Activated CD4-positive, alpha-beta memory T cell treated with anti-CD3 and anti-CD28 coated beads for 36 hours (primary cell): ENCODE data around the gene NR4A1. TPM values are rescaled to one million over a fixed set of nuclear protein-coding genes. Genes with fewer than 3 reads are reported as not detected.
"Not testable (repeated sequence)": the region's sequence is repeated elsewhere in the genome, so short reads cannot be mapped to it uniquely, and the experiment has no call there.

ENCODE experiments used
- CTCF ChIA-PET: fragments of 350-600 bp; sonication (Branson Sonifier 250); formaldehyde crosslinking; loops from one replicate; lab custom pipeline; 2021; ENCODE audit warnings: antibody characterized with exemption, inconsistent platforms; lab: Charles Lee
- POLR2A ChIA-PET: fragments of 350-600 bp; sonication (Branson Sonifier 250); formaldehyde crosslinking; loops from one replicate; lab custom pipeline; 2021; ENCODE audit warnings: antibody characterized with exemption; lab: Charles Lee
- DNase-seq: peaks from one replicate; pipeline ENCODE4 v3.0.0-alpha.2; 2020
- H3K27ac Mint-ChIP-seq: one replicate; pipeline ENCODE4 v1.8.0; 2021; ENCODE audit warnings: mixed read lengths
- H3K27me3 Mint-ChIP-seq: one replicate; pipeline ENCODE4 v1.8.0; 2021; ENCODE audit warnings: mixed read lengths
- H3K36me3 Mint-ChIP-seq: one replicate; pipeline ENCODE4 v1.8.0; 2021; ENCODE audit warnings: mixed read lengths
- H3K4me1 Mint-ChIP-seq: one replicate; pipeline ENCODE4 v1.8.0; 2021; ENCODE audit warnings: low read depth, mixed read lengths
- H3K4me3 Mint-ChIP-seq: one replicate; pipeline ENCODE4 v1.8.0; 2021; ENCODE audit warnings: mild to moderate bottlenecking, mixed read lengths
- H3K9me3 Mint-ChIP-seq: one replicate; pipeline ENCODE4 v1.8.0; 2021; ENCODE audit warnings: mixed read lengths
- intact Hi-C: fragments of 100-400 bp; cut with micrococcal nuclease; formaldehyde crosslinking; loops from one replicate; pipeline ENCODE4 v1.15.1; 2023
- total RNA-seq, 2 experiments: library from RNA; stranded (reverse); gene quantifications; one replicate each; pipeline ENCODE4 v1.2.3, GENCODE V29; 2021

Gene NR4A1
- total RNA-seq, 2 experiments from 2014 or later = 64.2 to 68.2 TPM

DNA sequence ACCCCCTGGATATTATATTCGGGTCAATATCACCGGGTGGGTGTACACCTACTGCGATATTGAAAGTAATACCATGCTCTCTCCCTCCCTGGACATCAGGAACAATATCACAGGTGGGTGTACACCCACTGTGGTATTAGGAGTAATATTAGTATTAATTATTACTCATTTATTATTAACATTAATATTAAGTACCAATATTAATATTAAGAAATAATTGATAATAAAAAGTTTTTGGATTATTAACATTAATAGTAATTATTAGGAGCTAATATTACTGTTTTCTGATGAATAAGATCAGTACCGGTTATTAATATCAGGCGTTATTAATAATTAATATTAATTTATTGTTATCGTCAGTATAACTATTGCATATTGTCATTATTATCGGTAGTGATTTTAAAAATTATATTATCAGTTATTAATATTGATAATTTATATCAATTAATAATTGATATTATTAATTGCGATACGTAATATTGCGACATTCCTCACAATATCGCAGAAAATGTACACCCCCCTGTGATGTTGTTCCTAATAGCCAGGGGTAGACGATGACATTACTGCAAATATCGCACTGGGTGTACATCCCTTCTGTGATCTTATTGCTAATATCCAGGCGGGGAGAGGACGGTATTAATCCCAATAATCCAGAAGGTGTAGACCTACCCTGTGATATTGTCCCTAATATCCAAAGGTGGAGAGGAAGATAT lies 45.2 kb downstream of the NR4A1 start:
- Mint-ChIP-seq H3K27me3 (peaks cover 35% of the 10 kb centered on the region), H3K27ac (no peak overlapping the region), H3K9me3 (no peaks in the 10 kb centered on the region), H3K4me3 (no peak overlapping the region), H3K4me1 (no peaks in the 10 kb centered on the region), H3K36me3 (no peaks in the 10 kb centered on the region)
- intact Hi-C loops = no loop called here
- CTCF ChIA-PET = no interaction called here
- POLR2A ChIA-PET = no interaction called here
- no peak for DNase-seq

GRCh38 chr12:52097045-52097666 lies 45.9 kb downstream of the NR4A1 start:
- Mint-ChIP-seq H3K36me3 (no peaks in the 10 kb centered on the region), H3K4me1 (no peaks in the 10 kb centered on the region), H3K27ac (no peak overlapping the region), H3K27me3 (peaks cover 33% of the 10 kb centered on the region), H3K9me3 (no peaks in the 10 kb centered on the region), H3K4me3 (no peak overlapping the region)
- ChIA-PET CTCF (no interaction called here), POLR2A (no interaction called here)
- no peak for DNase-seq
- intact Hi-C loops = no loop called here

GRCh38 chr12:52104431-52105089 lies 53.3 kb downstream of the NR4A1 start:
- intact Hi-C loops, H3K4me1 Mint-ChIP-seq: not testable (repeated sequence)
- H3K27me3 Mint-ChIP-seq = peaks cover 44% of the 10 kb centered on the region

More at GRCh38 chr12:52104431-52105089, 53.3 kb downstream of the NR4A1 start:
- CTCF ChIA-PET, H3K4me3 Mint-ChIP-seq, POLR2A ChIA-PET, H3K9me3 Mint-ChIP-seq, H3K27ac Mint-ChIP-seq, H3K36me3 Mint-ChIP-seq, DNase-seq: not testable (repeated sequence)

Other genes starting within 250 kb of the NR4A1 start
- under 1 TPM; 0.29 to 0.31 TPM for gene FIGNL2, start 202.7 kb upstream of the NR4A1 start, total RNA-seq
- gene ANKRD33, start 163.3 kb upstream of the NR4A1 start, total RNA-seq = not detected
- not detected for gene ACVRL1, start 143.9 kb upstream of the NR4A1 start, total RNA-seq
- gene ACVR1B, start 99.7 kb upstream of the NR4A1 start, total RNA-seq = 1 to 10 TPM; 8.0 to 8.3 TPM
- 10 to 100 TPM; 15.1 to 18.7 TPM for gene TAMALIN, start 44.5 kb upstream of the NR4A1 start, total RNA-seq
- 10 to 100 TPM; 35.7 to 38.0 TPM for gene ATG101, start 18.5 kb downstream of the NR4A1 start, total RNA-seq
- gene SMIM41, start 28.3 kb downstream of the NR4A1 start, total RNA-seq = not detected
- not detected for gene KRT80, start 140.6 kb downstream of the NR4A1 start, total RNA-seq
- gene KRT7, start 181.8 kb downstream of the NR4A1 start, total RNA-seq = 1 to 10 TPM; 3.5 to 3.7 TPM
- gene KRT86, start 223.2 kb downstream of the NR4A1 start, total RNA-seq = under 1 TPM; 0.10 to 0.12 TPM
- not detected for gene KRT81, start 240.1 kb downstream of the NR4A1 start, total RNA-seq